Stimulated activated CD4-positive, alpha-beta T cell treated with anti-CD3 and anti-CD28 coated beads, Interleukin-1b, Interleukin-23, amount 100 ng/mL, for 24 hours (primary cell): ENCODE measurements around the gene RCHY1.
A peak's percentile ranks its signal among the peaks of the same experiment; 100 is the strongest.
"Not testable (repeated sequence)": the region's sequence is repeated elsewhere in the genome, so short reads cannot be mapped to it uniquely, and the experiment has no call there.

Experiments used
- DNase-seq, 4 experiments: peaks; one replicate each; pipeline ENCODE4 v3.0.0-alpha.2; 2020; ENCODE audit warnings: low read depth in 4 of 4, low spot score in 1 of 4

Gene RCHY1

DNA sequence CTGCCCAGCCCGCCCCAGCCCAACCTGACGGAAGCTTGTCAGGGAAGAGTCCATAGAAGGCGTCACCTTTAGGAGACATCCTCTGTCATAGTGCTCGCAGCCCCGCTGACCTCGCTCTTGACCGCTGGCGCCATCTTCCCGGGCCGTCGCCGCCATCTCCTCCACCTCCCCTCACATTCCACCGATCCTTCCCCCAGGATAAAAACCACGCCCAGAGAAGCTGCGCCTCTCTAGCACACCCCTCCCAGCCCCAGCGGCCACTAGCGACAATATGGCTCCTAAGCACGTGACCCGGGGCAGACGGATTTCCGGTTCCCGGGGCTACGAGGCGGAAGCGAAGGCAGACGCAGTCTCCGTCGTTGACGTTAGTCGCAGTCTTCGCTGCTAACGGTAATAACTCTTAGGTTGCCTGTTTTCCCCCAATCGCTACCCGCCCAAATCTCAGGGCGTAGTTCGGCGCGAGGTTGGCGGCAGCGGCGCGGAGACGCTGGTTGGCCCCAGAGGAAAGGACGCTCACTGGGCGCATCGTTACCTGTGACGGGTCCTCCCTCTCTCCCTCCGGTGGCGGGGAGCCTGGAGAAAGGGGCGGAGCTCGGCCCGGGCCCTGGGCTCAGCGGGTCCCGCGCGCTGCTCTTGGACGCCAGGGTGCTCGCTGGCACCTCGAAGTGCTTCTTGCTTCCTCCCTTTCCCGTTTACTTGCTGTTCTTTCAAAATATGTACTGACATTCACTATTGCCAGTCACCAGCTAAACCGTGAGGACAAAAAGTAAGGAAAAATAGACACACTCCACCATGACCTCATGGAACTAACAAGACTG is at the start of gene RCHY1, which contains the start of gene THAP6:
RCHY1 (minus strand) TSS at position 273 of the 818 bp plus-strand sequence; CDS start at position 156, 117 bp downstream.
THAP6 (plus strand) TSS at position 343 of the 818 bp plus-strand sequence. CDS start 980 bp downstream, outside the sequence.
- DNase-seq, result peak; percentile 76 to 90 (median 85)

- no peak for DNase-seq
These were observed 47.6 kb upstream of the RCHY1 start for GRCh38 chr4:75561789-75562188.

- DNase-seq, result no peak
These were observed 43.5 kb upstream of the RCHY1 start for GRCh38 chr4:75557696-75558095.

DNA sequence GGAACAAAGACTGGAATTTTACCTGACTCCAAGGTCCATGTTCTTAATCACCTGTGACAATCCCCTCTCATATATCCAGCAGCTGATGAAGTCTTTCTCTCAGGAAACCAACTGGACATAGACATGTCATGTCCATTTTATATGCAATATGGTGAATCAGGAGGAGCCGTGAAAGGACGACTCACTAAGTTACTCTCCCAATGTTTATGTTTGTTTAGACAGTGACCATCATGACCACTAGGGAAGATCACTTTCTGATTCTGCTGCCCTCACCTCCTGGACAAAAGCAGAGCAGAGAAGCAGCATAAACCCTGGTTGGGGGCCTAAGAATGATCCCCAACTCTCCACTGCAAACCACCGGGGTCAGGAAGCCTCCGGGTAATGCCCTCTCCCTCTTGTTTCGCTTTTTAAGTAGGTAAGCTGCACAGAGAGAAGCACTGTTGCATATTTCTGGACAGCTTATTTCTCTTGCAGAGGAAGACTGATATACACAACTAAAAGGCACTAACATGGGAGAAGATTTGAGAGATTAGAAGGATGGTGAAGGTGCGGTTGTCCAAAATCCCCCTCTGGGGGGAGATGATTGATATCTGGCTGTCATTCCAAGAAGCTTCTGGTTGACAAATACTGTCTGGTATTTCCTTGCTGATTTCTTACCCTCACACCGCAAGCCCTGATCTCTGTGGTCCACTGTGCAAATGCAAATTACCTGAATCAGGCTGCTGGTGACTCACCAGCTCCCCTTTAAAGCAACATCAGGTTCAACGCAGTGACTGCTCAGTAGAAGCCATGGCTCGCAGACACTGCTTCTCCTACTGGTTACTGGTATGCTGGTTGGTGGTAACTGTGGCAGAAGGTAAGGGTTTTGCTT is 41.3 kb upstream of the RCHY1 start, which contains the start of gene ODAPH:
ODAPH (plus strand) TSS at position 773 of the 871 bp plus-strand sequence; CDS start at position 790, 17 bp downstream.
- DNase-seq, result peak in 1 of 4 experiments; percentile 10

- no peak for DNase-seq
These were observed 38.2 kb upstream of the RCHY1 start for GRCh38 chr4:75552452-75552851.

DNA sequence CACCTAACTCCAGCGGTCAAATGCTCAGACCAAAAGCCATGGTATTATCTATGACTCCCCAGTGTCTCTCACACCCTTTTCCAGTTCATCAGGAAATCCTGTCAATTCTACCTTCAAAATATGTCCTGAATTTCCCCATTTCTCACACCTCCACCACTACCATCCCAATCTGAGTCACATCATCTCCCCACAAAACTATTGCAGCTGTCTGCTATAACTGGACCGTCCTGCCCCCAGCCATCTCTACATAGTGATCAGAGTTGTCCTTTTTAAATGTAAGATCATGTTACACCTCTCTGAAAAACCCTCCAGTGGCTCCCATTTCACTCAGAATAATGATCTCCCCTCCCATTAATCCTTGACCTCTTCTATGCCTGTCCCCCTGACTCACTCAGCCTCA is 34.8 kb upstream of the RCHY1 start:
- DNase-seq, result no peak

DNA sequence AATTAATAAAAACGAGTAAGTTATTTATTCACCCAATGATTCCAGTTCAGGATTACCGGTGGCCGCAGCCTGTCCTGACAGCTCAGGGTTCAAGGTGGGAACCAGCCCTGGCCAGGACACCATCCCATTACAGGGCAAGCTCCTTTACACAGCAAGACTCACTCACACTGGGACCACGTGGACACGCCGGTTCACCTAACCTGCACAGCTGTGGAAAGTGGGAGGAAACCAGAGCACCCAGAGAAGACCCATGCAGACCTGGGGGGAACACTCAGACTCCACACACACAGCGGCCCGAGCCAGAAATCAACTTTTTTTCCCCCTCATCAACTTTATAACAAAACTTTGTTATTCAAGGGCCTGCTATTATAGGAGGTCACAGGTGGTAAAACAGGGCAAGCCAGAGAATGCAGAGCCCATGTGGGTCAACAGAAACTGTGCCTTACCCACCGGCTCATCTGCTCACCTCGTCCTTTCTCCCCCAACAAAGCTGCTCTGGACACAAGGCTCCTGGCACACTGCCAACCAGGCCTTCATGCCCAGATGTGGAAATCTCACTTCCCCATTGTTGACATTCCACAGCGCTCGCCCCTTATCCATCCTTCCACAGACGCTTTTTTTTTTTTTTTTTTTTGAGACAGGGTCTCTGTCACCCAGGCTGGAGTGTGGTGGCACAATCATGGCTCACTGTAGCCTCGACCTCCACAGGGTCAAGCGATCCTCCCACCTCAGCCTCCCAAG is 33.6 kb upstream of the RCHY1 start:
- DNase-seq, result no peak

DNA sequence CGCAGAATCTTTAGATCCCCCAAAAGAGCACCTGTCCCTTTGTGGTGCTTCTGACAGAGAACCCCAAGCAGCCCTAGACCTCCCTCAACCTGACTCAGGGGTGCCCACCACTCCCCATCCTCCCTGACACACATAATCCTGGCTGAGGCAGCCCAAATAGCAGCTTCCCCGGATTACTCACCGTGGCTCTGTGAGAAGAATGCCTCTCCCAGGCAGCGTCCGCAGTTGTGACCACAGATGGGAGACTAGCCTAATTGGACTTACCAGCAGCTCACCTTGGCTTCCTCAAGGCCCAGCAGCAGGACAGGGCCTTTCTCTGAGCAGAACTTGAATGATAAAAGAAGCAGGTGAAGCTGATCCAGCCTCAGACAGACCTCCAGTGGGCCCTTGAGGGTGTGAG is 31.3 kb upstream of the RCHY1 start:
- DNase-seq, result no peak

DNA sequence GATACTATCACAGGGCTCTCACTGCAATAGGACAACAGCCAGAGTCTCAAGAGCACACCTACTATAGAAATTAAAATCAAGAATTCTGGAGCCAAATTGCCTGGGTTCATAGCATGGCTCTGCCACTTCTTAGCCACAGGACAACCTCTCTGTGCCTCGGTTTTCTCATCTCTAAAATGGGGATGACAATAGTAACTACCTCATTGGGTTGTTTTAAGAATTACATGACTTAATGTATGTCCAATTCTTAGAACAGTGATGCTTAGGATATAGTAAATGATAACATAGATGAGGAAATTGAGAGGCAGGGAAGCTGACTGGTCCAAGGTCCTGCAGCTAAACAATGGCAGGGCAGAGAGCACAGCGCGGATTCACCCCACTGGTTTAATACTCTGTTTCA is 30.7 kb upstream of the RCHY1 start:
- DNase-seq, result no peak

DNA sequence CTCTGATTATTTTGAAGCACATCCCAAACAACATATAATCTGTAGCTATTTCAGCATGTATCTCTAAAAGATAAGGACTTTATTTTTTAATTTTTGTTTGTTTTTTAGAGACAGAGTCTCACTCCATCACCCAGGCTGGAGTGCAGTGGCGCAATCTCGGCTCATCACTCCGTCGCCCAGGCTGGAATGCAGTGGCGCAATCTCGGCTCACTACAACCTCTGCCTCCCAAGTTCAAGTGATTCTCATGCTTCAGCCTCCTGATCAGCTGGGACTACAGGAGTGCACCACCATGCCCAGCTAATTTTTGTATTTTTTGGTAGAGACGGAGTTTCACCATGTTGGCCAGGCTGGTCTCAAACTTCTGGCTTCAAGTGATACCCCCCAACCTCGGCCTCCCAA is 30.0 kb upstream of the RCHY1 start:
- not testable (repeated sequence) for DNase-seq

DNA sequence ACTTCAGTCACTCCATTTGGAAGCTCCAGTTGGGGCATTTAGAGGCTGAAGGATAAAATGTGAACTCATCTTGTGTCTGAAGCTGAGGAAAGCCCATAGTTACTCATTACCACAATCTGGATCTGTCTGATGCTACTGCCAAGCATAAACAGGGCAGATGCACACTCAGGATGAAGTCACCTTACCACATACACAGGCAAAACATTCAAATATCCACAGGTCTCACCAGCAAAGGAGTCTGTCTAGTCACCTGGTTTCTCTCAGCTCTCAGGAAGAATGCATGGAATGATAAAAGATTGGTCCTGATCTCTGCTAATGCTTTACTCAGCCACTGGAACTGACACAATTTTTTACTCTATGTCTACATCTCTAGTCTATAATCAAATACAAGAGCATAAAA is 28.6 kb upstream of the RCHY1 start:
- no peak for DNase-seq

DNA sequence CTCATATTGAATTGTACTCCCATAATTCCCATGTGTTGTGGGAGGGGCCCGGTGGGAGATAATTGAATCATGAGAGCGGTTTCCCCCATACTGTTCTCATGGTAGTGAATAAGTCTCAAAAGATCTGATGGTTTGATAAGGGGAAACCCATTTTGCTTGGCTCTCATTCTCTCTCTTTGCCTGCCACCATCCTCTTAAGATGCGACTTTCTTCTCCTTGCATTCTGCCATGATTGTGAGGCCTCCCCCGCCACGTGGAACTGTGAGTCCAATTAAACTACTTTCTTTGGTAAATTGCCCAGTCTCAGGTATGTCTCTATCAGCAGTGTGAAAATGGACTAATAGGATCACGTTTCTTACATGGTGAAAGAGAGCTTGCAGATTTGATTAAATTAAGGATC is 23.1 kb upstream of the RCHY1 start:
- DNase-seq, result not testable (repeated sequence)

GRCh38 chr4:75533926-75534325 is 19.7 kb upstream of the RCHY1 start:
- not testable (repeated sequence) for DNase-seq

- DNase-seq, result not testable (repeated sequence)
These were observed 19.2 kb upstream of the RCHY1 start for GRCh38 chr4:75533339-75533887.

GRCh38 chr4:75531536-75532143 is 17.4 kb upstream of the RCHY1 start:
- not testable (repeated sequence) for DNase-seq

DNA sequence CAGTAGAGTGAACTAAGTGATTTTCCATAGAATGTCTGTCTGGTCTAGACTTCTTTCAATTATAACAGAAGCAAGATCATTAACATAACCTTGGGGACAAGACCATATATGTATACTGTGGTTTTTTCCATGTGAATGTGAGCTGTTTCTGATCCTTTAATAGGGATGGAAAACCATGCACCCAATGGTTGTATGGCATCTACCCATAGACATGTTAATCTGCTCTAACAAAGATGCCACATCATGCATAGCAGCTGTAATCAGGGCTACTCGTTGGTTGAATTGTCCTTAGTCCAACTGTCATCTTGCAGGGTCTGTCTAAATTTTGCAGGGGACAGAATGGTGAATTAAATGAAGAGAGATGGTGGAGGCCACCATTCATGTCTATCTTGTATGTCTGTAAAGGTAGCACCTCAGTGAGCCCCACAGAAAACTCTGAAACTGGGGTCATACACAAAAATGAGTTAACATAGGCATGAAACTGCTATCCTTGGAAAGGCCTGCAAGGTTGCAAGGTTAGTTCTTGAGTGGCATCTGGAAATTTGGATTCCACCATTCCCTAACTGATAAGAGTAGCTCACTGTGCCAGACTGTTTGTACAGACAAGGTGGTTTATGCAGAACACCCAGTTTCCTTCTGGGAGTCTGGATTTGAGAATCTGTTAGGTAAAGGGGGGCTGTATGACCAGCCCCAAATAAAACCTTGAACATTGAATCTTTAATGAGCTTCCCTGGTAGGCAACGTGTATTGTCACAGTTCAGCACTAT is 16.5 kb upstream of the RCHY1 start:
- no peak for DNase-seq

GRCh38 chr4:75527482-75527881 is 13.3 kb upstream of the RCHY1 start:
- DNase-seq, result no peak

DNA sequence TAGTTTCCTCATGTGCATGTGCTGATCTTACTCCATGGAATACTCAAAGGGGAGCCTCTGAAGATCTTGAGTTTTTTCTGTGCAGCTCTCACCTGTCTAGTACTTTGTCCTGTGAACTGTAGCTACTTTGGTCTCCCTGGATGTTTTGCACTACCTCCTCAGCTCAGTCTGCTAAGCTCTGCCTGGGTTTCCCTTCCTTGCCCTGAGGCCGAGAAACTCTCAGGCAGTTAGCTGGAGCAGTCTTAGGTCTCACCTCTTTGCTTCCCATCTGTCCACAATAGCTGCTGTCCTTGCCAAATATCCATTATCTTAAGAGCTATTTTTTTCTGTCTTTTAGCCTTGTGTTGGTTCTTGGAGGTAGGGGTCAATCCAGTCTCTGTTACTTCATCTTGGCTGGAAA is 11.7 kb upstream of the RCHY1 start:
- DNase-seq, result no peak

GRCh38 chr4:75525086-75525485 is 10.9 kb upstream of the RCHY1 start:
- no peak for DNase-seq

DNA sequence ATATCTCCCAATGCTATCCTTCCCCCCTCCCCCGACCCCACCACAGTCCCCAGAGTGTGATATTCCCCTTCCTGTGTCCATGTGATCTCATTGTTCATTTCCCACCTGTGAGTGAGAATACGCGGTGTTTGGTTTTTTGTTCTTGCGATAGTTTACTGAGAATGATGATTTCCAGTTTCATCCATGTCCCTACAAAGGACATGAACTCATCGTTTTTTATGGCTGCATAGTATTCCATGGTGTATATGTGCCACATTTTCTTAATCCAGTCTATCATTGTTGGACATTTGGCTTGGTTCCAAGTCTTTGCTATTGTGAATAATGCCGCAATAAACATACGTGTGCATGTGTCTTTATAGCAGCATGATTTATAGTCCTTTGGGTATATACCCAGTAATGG is 5.2 kb upstream of the RCHY1 start:
- DNase-seq, result not testable (repeated sequence)
